Measurements from ENCODE around the gene FIG4.
A peak's percentile ranks its signal among the peaks of the same experiment; 100 is the strongest.

Gene FIG4

DNA sequence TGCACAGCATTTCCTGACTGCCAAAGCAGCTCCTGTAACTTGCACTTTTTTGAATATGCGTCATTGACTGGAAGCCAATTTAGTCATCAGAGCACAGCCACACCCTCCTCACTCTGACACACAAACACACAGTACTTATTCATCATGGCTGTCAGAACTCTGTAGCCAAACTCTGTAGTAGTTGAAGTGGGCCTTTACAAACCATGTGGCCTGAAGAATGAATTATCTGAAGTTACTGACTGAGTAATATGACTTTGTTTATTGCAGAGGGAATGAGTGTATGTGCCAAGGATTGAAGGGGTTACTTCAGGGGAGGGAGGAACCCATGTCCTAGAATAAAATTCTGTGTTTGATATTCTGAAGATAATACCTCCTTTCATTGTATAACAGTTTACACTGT is 102.7 kb downstream of the FIG4 start:
- H3K9me3 ChIP-seq (ENCODE audit: control insufficient read depth in 2 of 2, low read length in 2 of 2): no peaks in the 10 kb centered on the region
- H3K36me3 ChIP-seq (ENCODE audit: control insufficient read depth in 2 of 2, insufficient read depth in 2 of 2, low read length in 2 of 2): peaks cover 6 to 7% of the 10 kb centered on the region in 2 donors
- no peaks in the 10 kb centered on the region for H3K27me3 ChIP-seq (ENCODE audit: control insufficient read depth in 1 of 2, insufficient read depth in 2 of 2, low read length in 2 of 2)
- H3K27ac ChIP-seq (ENCODE audit: low read length): peak overlapping the region; percentile 19
- H3K4me1 ChIP-seq (ENCODE audit: control insufficient read depth, insufficient read depth, low read length): peaks cover 3% of the 10 kb centered on the region
- H3K9ac ChIP-seq (ENCODE audit: low read length in 2 of 2): no peak overlapping the region
- no peak overlapping the region for H3K4me3 ChIP-seq (ENCODE audit: low read length in 2 of 2)

DNA sequence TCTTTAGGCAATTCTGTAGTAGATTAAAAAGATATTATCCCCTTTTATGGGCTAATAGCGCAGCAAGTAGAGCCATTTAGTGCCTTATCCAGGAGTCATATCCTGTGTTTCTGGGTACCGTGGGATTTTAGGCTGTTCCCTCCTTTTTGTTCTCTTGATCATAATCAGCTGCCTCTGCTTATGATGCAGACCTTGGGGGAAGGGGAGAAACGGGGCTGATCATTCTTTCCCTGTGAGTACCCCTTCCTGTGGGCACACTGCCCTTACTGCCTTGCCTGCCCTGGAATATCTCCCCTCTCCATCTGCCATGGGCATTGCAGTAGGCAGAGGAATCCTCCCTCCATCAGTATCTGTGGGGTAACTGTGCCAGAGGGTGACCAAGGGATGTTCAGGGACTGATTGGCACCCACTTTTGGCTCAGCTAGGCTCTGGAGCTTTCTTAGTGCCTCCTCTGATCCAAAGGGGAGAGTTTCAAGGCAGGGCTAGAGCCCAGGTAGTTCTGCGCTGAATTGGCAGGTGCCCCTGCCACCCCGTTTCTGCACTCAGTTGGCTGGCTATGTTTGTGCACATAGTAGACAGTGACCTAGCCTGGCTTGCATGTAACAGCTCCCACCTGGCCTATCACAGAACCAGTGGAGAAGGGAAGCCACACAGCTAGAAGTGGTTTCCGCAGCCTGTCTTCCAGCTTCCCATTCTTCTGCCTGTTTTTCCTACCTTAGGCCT is 103.3 kb downstream of the FIG4 start:
- no peak overlapping the region for H3K4me3 ChIP-seq (ENCODE audit: low read length in 2 of 2)
- peaks cover 3% of the 10 kb centered on the region for H3K4me1 ChIP-seq (ENCODE audit: control insufficient read depth, insufficient read depth, low read length)
- H3K27ac ChIP-seq (ENCODE audit: low read length): peak overlapping the region; percentile 19
- H3K9me3 ChIP-seq (ENCODE audit: control insufficient read depth in 2 of 2, low read length in 2 of 2): no peaks in the 10 kb centered on the region
- peaks cover 6 to 7% of the 10 kb centered on the region in 2 donors for H3K36me3 ChIP-seq (ENCODE audit: control insufficient read depth in 2 of 2, insufficient read depth in 2 of 2, low read length in 2 of 2)
- H3K9ac ChIP-seq (ENCODE audit: low read length in 2 of 2): no peak overlapping the region
- no peaks in the 10 kb centered on the region for H3K27me3 ChIP-seq (ENCODE audit: control insufficient read depth in 1 of 2, insufficient read depth in 2 of 2, low read length in 2 of 2)

DNA sequence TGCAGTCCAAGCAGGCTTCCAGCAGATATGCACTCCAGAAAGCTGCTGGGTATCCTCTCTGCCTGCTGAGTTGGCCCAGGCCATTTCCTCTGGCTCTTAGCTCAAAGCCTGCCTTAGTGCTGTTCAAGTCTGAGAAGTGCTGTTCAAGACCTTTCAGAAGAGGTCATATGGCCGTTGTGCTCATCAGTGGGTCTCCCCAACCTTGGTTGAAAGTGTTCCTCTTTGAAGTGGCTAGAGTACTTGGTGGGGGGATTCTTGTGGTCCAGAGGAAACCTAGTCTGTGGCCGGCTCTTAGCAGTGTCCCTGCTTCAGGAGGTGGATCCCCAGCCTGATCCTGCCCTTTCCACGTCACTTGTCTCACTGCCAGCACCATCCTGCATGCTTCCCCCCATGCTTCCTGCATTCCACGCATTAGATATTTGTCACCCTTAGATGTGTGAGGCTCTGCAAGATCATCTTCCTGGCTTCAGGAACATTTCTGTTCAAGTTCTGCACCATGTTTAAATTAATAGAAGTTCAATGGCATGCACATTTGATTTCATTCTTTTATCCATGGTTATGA is 105.0 kb downstream of the FIG4 start:
- H3K4me1 ChIP-seq (ENCODE audit: control insufficient read depth, insufficient read depth, low read length): peaks cover 3% of the 10 kb centered on the region
- no peak overlapping the region for H3K4me3 ChIP-seq (ENCODE audit: low read length in 2 of 2)
- H3K36me3 ChIP-seq (ENCODE audit: control insufficient read depth in 2 of 2, insufficient read depth in 2 of 2, low read length in 2 of 2): peaks cover 4 to 7% of the 10 kb centered on the region in 2 donors
- H3K27me3 ChIP-seq (ENCODE audit: control insufficient read depth in 1 of 2, insufficient read depth in 2 of 2, low read length in 2 of 2): no peaks in the 10 kb centered on the region
- H3K9me3 ChIP-seq (ENCODE audit: control insufficient read depth in 2 of 2, low read length in 2 of 2): no peaks in the 10 kb centered on the region
- no peak overlapping the region for H3K27ac ChIP-seq (ENCODE audit: low read length)
- no peak overlapping the region for H3K9ac ChIP-seq (ENCODE audit: low read length in 2 of 2)

DNA sequence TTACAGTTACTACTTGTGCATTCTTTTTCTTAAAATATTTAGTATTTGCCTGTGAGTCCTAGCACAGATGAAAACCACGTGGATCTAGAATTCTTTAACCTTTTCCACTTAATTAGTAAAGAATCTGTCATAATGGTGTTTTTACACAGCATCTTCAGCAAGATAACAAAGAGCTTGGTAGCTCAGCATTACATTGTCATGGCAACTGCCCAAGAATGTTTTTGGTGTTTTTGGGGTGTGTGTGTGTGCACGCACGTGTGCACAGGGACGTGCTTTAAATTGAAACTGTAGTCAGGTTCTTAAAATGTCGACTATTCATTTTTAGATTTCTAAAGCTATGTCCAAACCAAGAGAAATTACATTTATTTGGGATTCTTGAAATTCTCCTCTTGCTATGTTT is 108.0 kb downstream of the FIG4 start:
- no peak overlapping the region for H3K9ac ChIP-seq (ENCODE audit: low read length in 2 of 2)
- H3K27me3 ChIP-seq (ENCODE audit: control insufficient read depth in 1 of 2, insufficient read depth in 2 of 2, low read length in 2 of 2): no peaks in the 10 kb centered on the region
- H3K4me1 ChIP-seq (ENCODE audit: control insufficient read depth, insufficient read depth, low read length): peaks cover 3% of the 10 kb centered on the region
- H3K4me3 ChIP-seq (ENCODE audit: low read length in 2 of 2): no peak overlapping the region
- no peaks in the 10 kb centered on the region for H3K9me3 ChIP-seq (ENCODE audit: control insufficient read depth in 2 of 2, low read length in 2 of 2)
- no peak overlapping the region for H3K27ac ChIP-seq (ENCODE audit: low read length)
- H3K36me3 ChIP-seq (ENCODE audit: control insufficient read depth in 2 of 2, insufficient read depth in 2 of 2, low read length in 2 of 2): peaks cover 0 to 7% of the 10 kb centered on the region in 2 donors

DNA sequence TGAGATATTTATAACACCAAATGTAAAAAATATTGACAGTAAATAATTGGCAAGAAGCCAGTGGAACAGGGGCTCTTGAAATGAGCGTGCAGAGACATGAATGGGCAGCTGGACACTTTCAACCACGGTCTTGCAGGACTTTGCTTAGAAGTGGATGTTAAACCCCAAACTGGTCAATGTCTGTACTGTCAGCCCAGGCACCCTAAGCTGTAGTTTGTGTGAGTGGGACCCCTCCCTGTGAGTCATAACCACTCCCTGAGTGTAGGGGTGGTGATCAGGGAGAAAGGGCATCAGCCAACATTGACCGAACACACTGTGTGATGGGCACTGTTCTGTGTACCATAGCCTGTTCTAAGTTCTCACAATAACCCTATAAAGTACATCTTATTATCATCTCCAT is 108.6 kb downstream of the FIG4 start:
- Histone ChIP-seq H3K4me3 (ENCODE audit: low read length in 2 of 2) (no peak overlapping the region), H3K9me3 (ENCODE audit: control insufficient read depth in 2 of 2, low read length in 2 of 2) (no peaks in the 10 kb centered on the region), H3K27me3 (ENCODE audit: control insufficient read depth in 1 of 2, insufficient read depth in 2 of 2, low read length in 2 of 2) (no peaks in the 10 kb centered on the region), H3K36me3 (ENCODE audit: control insufficient read depth in 2 of 2, insufficient read depth in 2 of 2, low read length in 2 of 2) (peaks cover 0 to 7% of the 10 kb centered on the region in 2 donors), H3K9ac (ENCODE audit: low read length in 2 of 2) (no peak overlapping the region), H3K4me1 (ENCODE audit: control insufficient read depth, insufficient read depth, low read length) (no peaks in the 10 kb centered on the region), H3K27ac (ENCODE audit: low read length) (no peak overlapping the region)

DNA sequence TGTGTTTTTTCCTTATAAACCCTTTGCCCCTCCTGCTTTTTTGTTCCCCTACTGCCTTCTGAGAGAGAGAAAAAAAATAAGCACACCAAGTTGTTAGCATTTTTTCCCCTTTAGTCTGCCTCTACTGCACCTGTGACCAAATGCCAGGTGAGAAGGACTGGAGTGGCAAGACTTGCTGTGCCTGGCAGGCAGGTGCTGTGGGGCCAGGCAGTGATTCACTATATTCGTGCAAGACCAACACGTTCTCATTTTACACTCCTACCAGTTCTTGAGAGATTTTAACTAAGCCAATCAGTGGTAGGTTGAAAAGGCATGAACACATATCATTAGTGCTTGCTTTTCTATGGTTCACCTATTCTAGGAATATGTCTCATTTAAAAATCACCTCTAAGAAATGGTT is 109.7 kb downstream of the FIG4 start:
- H3K4me3 ChIP-seq (ENCODE audit: low read length in 2 of 2): no peak overlapping the region
- H3K36me3 ChIP-seq (ENCODE audit: control insufficient read depth in 2 of 2, insufficient read depth in 2 of 2, low read length in 2 of 2): peaks cover 0 to 7% of the 10 kb centered on the region in 2 donors
- no peak overlapping the region for H3K27ac ChIP-seq (ENCODE audit: low read length)
- no peaks in the 10 kb centered on the region for H3K27me3 ChIP-seq (ENCODE audit: control insufficient read depth in 1 of 2, insufficient read depth in 2 of 2, low read length in 2 of 2)
- H3K4me1 ChIP-seq (ENCODE audit: control insufficient read depth, insufficient read depth, low read length): no peaks in the 10 kb centered on the region
- H3K9me3 ChIP-seq (ENCODE audit: control insufficient read depth in 2 of 2, low read length in 2 of 2): no peaks in the 10 kb centered on the region
- no peak overlapping the region for H3K9ac ChIP-seq (ENCODE audit: low read length in 2 of 2)

DNA sequence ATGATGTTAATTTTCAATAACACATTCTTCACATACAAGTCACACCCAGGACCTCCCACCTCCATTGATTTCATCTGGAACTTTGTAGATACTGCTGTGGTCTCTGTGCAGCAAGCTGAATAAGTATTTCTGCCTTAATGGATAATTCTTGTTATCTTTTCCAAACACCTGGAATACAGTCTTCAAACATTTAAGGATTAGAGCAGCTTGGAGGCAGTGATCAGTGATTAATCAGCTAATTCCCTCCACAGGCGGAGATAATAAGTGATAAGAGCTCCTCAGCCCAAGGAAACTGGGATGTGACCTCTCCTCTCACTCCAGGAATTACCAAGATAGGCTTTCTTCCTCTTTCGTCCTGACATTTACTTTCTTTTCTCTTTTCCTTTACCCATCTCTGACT is 110.7 kb downstream of the FIG4 start:
- no peaks in the 10 kb centered on the region for H3K9me3 ChIP-seq (ENCODE audit: control insufficient read depth in 2 of 2, low read length in 2 of 2)
- H3K9ac ChIP-seq (ENCODE audit: low read length in 2 of 2): no peak overlapping the region
- peaks cover 0 to 3% of the 10 kb centered on the region in 2 donors for H3K36me3 ChIP-seq (ENCODE audit: control insufficient read depth in 2 of 2, insufficient read depth in 2 of 2, low read length in 2 of 2)
- H3K4me3 ChIP-seq (ENCODE audit: low read length in 2 of 2): no peak overlapping the region
- no peak overlapping the region for H3K27ac ChIP-seq (ENCODE audit: low read length)
- no peaks in the 10 kb centered on the region for H3K4me1 ChIP-seq (ENCODE audit: control insufficient read depth, insufficient read depth, low read length)
- no peaks in the 10 kb centered on the region for H3K27me3 ChIP-seq (ENCODE audit: control insufficient read depth in 1 of 2, insufficient read depth in 2 of 2, low read length in 2 of 2)

DNA sequence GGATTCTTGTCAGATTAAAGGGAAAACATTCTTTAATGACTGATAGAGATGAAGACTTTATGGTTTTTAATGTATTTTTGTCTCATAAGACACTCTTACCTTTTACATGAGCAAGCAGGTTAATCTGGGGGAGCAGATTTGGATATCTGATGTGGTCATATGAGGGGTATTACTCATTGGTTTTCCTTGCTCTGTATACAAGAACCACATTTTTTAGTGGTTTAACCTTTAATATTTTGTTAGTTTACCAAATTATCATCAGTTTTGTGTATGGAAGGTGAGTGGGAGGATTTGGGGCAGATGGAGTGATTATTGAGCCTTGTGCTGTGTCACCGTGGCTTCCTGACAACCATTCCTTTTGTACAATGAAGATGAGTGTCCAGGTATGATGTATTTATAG is 112.9 kb downstream of the FIG4 start:
- Histone ChIP-seq H3K4me1 (ENCODE audit: control insufficient read depth, insufficient read depth, low read length) (no peaks in the 10 kb centered on the region), H3K36me3 (ENCODE audit: control insufficient read depth in 2 of 2, insufficient read depth in 2 of 2, low read length in 2 of 2) (no peaks in the 10 kb centered on the region), H3K27me3 (ENCODE audit: control insufficient read depth in 1 of 2, insufficient read depth in 2 of 2, low read length in 2 of 2) (no peaks in the 10 kb centered on the region), H3K9ac (ENCODE audit: low read length in 2 of 2) (no peak overlapping the region), H3K4me3 (ENCODE audit: low read length in 2 of 2) (no peak overlapping the region), H3K9me3 (ENCODE audit: control insufficient read depth in 2 of 2, low read length in 2 of 2) (no peaks in the 10 kb centered on the region), H3K27ac (ENCODE audit: low read length) (no peak overlapping the region)

DNA sequence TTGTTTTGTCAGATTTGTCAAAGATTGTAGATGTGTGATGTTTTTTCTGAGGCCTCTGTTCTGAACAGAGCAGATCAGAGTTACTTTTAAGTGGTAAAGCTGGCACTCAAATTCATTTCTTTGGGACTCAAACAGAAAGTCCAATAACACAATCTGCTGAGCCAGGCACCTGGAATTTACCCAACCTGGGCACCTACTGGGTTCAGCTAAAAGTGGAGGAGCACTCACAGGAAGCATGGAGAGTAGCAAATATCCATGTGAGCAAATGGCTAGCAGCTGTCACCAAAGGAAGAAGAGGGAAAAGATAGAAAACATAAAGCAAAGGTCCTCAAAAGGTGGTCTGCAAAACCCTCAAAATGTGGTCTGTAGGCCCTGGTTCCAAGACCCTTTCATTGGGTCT is 116.8 kb downstream of the FIG4 start:
- no peaks in the 10 kb centered on the region for H3K27me3 ChIP-seq (ENCODE audit: control insufficient read depth in 1 of 2, insufficient read depth in 2 of 2, low read length in 2 of 2)
- H3K36me3 ChIP-seq (ENCODE audit: control insufficient read depth in 2 of 2, insufficient read depth in 2 of 2, low read length in 2 of 2): peaks cover 0 to 3% of the 10 kb centered on the region in 2 donors
- H3K9me3 ChIP-seq (ENCODE audit: control insufficient read depth in 2 of 2, low read length in 2 of 2): no peaks in the 10 kb centered on the region
- H3K27ac ChIP-seq (ENCODE audit: low read length): no peak overlapping the region
- no peak overlapping the region for H3K4me3 ChIP-seq (ENCODE audit: low read length in 2 of 2)
- H3K9ac ChIP-seq (ENCODE audit: low read length in 2 of 2): no peak overlapping the region
- H3K4me1 ChIP-seq (ENCODE audit: control insufficient read depth, insufficient read depth, low read length): no peaks in the 10 kb centered on the region

DNA sequence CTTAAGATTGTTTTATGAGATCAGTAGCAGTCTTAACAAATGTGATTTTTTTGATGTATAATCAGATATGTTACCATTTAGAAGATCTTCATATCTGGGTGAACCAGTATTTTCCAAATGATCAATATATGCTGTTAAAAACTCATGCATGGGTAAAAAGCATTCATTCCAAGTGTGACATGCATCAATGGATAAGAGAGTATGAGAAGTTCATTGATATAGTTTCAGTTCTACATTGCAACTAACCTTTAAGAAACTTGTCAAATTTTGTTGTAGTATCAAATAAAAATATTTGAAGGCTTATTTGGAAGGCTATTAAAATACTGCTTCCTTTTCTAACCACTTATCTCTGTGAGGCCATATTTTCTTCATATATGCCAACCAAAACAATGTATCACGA is 117.7 kb downstream of the FIG4 start:
- Histone ChIP-seq H3K9me3 (ENCODE audit: control insufficient read depth in 2 of 2, low read length in 2 of 2) (no peaks in the 10 kb centered on the region), H3K9ac (ENCODE audit: low read length in 2 of 2) (no peak overlapping the region), H3K36me3 (ENCODE audit: control insufficient read depth in 2 of 2, insufficient read depth in 2 of 2, low read length in 2 of 2) (peaks cover 0 to 6% of the 10 kb centered on the region in 2 donors), H3K27ac (ENCODE audit: low read length) (no peak overlapping the region), H3K27me3 (ENCODE audit: control insufficient read depth in 1 of 2, insufficient read depth in 2 of 2, low read length in 2 of 2) (no peaks in the 10 kb centered on the region), H3K4me1 (ENCODE audit: control insufficient read depth, insufficient read depth, low read length) (no peaks in the 10 kb centered on the region), H3K4me3 (ENCODE audit: low read length in 2 of 2) (no peak overlapping the region)

DNA sequence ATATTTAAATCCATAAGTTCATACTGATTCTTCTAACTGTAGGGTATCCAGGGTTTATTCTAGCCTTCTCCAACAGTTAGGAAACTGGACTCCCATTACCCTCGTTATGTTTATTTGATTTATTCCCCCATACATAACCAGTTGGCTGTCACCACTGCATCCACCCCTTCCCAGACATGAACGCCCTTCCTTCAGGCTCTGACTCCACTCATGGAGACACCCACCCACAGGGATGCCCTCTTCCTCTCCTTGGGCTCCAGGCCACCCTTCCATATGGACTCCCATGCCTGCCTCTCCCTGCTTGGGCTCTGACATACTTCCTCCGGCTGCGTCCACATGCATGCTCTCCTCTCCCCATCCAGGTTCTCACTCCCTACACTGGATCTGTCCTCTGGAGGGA is 124.0 kb downstream of the FIG4 start:
- Histone ChIP-seq H3K4me1 (ENCODE audit: control insufficient read depth, insufficient read depth, low read length) (no peaks in the 10 kb centered on the region), H3K27me3 (ENCODE audit: control insufficient read depth in 1 of 2, insufficient read depth in 2 of 2, low read length in 2 of 2) (no peaks in the 10 kb centered on the region), H3K27ac (ENCODE audit: low read length) (no peak overlapping the region), H3K36me3 (ENCODE audit: control insufficient read depth in 2 of 2, insufficient read depth in 2 of 2, low read length in 2 of 2) (peaks cover 0 to 9% of the 10 kb centered on the region in 2 donors), H3K4me3 (ENCODE audit: low read length in 2 of 2) (no peak overlapping the region), H3K9ac (ENCODE audit: low read length in 2 of 2) (no peak overlapping the region), H3K9me3 (ENCODE audit: control insufficient read depth in 2 of 2, low read length in 2 of 2) (no peaks in the 10 kb centered on the region)

All from stomach smooth muscle (tissue), 2 donors.